Right atrium auricular region (tissue), 2 donors: ENCODE data around the gene DNAH10. TPM values are rescaled to one million over a fixed set of nuclear protein-coding genes. Genes with fewer than 3 reads are reported as not detected.

Source experiments
- DNase-seq: peaks from one replicate; pipeline ENCODE4 v3.0.0-alpha.2; 2019; ENCODE audit warnings: low spot score
- H3K27ac ChIP-seq, 2 donors: fragments of 200-600 bp; sonication (generic); 1 replicate in 1 of 2; 2 replicates in 1 of 2; pipeline ENCODE4 v1.5.1; 2016 to 2019
- H3K27me3 ChIP-seq, 2 donors: fragments of 200-600 bp; sonication (generic); one replicate each; pipeline versions ENCODE4 v1.5.1 to v1.6.0; 2017 to 2019
- H3K36me3 ChIP-seq: fragments of 200-600 bp; sonication (generic); one replicate; pipeline ENCODE4 v1.5.1; 2016
- H3K4me1 ChIP-seq, 2 donors: fragments of 200-600 bp; sonication (generic); one replicate each; pipeline versions ENCODE4 v1.5.1 to v1.6.0; 2017 to 2019
- H3K4me3 ChIP-seq, 2 donors: fragments of 200-600 bp; sonication (generic); 1 replicate in 1 of 2; 2 replicates in 1 of 2; pipeline ENCODE4 v1.5.1; 2017 to 2019; ENCODE audit warnings: mild to moderate bottlenecking in 1 of 2, moderate library complexity in 1 of 2
- H3K9me3 ChIP-seq, 2 donors: fragments of 200-600 bp; sonication (generic); one replicate each; pipeline ENCODE4 v1.5.1; 2019
- CTCF ChIP-seq, 2 donors: fragments of 200-600 bp; sonication (generic); IDR thresholded peaks; one replicate each; pipeline ENCODE4 v1.5.1; 2019; ENCODE audit warnings: antibody characterized with exemption in 2 of 2
- total RNA-seq, 2 donors: library from RNA; depleted of rRNA; stranded (reverse); fragments of >200 nt; gene quantifications; one replicate each; pipeline ENCODE4 v1.1.0, GENCODE V29; 2016

Gene DNAH10
- total RNA-seq, 2 donors from 2014 or later, result 0.11 TPM; not detected in 1

- DNase-seq, result no peak
- peaks cover 62% of the 10 kb centered on the region for H3K36me3 ChIP-seq
- no peak for TF ChIP-seq CTCF (IDR thresholded peaks at IDR 0.05)
Measured at GRCh38 chr12:123754041-123754772, 7.9 kb upstream of the DNAH10 start.

GRCh38 chr12:123757561-123757960 lies 4.5 kb upstream of the DNAH10 start:
- Histone ChIP-seq H3K4me1 (peaks cover 0 to 8% of the 10 kb centered on the region in 2 donors), H3K36me3 (peaks cover 48% of the 10 kb centered on the region), H3K4me3 (no peak overlapping the region), H3K27me3 (peaks cover 0 to 8% of the 10 kb centered on the region in 2 donors), H3K27ac (no peak overlapping the region), H3K9me3 (no peaks in the 10 kb centered on the region)
- TF ChIP-seq CTCF (IDR thresholded peaks at IDR 0.05), result no peak
- no peak for DNase-seq

More at GRCh38 chr12:123754041-123754772, 7.9 kb upstream of the DNAH10 start:
- H3K27ac ChIP-seq, result no peak overlapping the region
- no peaks in the 10 kb centered on the region for H3K4me1 ChIP-seq
- H3K9me3 ChIP-seq, result no peaks in the 10 kb centered on the region
- H3K4me3 ChIP-seq, result no peak overlapping the region
- H3K27me3 ChIP-seq, result no peaks in the 10 kb centered on the region

- TF ChIP-seq CTCF (IDR thresholded peaks at IDR 0.05), result no peak
- Histone ChIP-seq H3K4me1 (peaks cover 0 to 10% of the 10 kb centered on the region in 2 donors), H3K9me3 (no peaks in the 10 kb centered on the region), H3K36me3 (peaks cover 26% of the 10 kb centered on the region), H3K4me3 (no peak overlapping the region), H3K27me3 (peaks cover 0 to 10% of the 10 kb centered on the region in 2 donors), H3K27ac (no peak overlapping the region)
- no peak for DNase-seq
Measured at GRCh38 chr12:123760267-123760938, 1.7 kb upstream of the DNAH10 start.

- H3K4me1 ChIP-seq, result peaks cover 0 to 10% of the 10 kb centered on the region in 2 donors
- no peak for DNase-seq
- no peaks in the 10 kb centered on the region for H3K9me3 ChIP-seq
- peaks cover 0 to 10% of the 10 kb centered on the region in 2 donors for H3K27me3 ChIP-seq
- H3K4me3 ChIP-seq, result peak overlapping the region in 1 of 2 donors; percentile 43
- H3K27ac ChIP-seq, result no peak overlapping the region
- no peak for TF ChIP-seq CTCF (IDR thresholded peaks at IDR 0.05)
- H3K36me3 ChIP-seq, result peaks cover 18% of the 10 kb centered on the region
Measured at GRCh38 chr12:123762715-123763052, 583 bp downstream of the DNAH10 start.

- no peak for TF ChIP-seq CTCF (IDR thresholded peaks at IDR 0.05)
- no peaks in the 10 kb centered on the region for H3K9me3 ChIP-seq
- no peak overlapping the region for H3K27ac ChIP-seq
- peaks cover 0 to 10% of the 10 kb centered on the region in 2 donors for H3K27me3 ChIP-seq
- no peak for DNase-seq
- peaks cover 0 to 10% of the 10 kb centered on the region in 2 donors for H3K4me1 ChIP-seq
- H3K4me3 ChIP-seq, result no peak overlapping the region
- peaks cover 15% of the 10 kb centered on the region for H3K36me3 ChIP-seq
Measured at GRCh38 chr12:123763093-123763492, 992 bp downstream of the DNAH10 start.
